ENCODE data around the gene CCDC152.

GRCh38 chr5:42837601-42838000 is 81.0 kb downstream of the CCDC152 start:
- TF ChIP-seq EZH2 (IDR thresholded peaks at IDR 0.05; ENCODE audit: insufficient read depth, poor library complexity, severe bottlenecking) (no peak), EZH2phosphoT487 (IDR thresholded peaks at IDR 0.05; ENCODE audit: insufficient read depth, low read depth) (no peak)

Measured in GM23248 (cell line).